ENCODE results near the gene NT5DC1. TPM values are rescaled to one million over a fixed set of nuclear protein-coding genes. Genes with fewer than 3 reads are reported as not detected.

Gene NT5DC1
- total and polyA plus RNA-seq, 3 donors from 2014 or later, result 10.7 to 28.2 (median 22.8) TPM

DNA sequence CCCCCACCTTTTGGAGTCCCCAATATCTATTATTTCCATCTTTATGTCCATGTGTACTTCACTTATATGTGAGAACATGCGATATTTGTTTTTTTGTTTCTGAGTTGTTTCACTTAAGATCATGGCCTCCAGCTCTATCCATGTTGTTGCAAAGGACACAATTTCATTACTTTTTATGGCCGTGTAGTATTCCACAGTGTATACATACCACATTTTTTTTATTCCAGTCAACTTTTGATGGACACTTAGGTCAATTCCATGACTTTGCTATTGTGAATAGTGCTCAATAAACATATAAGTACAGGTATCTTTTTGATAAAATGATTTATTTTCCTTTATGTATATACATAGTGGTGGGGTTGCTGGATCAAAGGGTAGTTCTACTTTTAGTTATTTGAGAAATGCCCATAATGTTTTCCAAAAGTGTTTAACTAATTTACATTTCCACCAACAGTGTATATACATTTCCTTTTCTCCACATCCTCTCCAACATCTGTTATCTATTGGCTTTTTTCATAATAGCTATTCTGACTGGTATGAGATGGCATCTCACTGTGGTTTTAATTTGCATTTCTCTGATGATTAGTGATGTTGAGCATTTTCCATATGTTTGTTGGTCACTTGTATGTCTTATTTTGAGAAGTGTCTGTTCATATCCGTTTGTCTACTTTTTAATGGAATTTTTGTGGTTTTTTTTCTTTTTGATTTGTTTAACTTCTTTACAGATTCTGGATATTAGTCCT, 59.3 kb downstream of the NT5DC1 start:
- intact Hi-C loops (cut with DNase I; ENCODE audit: low total_unique reads), result no loop called here
- TF ChIP-seq POLR2A (IDR thresholded peaks at IDR 0.05), result no peak
- no peak for TF ChIP-seq CTCF (IDR thresholded peaks at IDR 0.05)
- DNase-seq, result no peak
- H3K36me3 ChIP-seq (ENCODE audit: low read depth, missing control alignments), result no peaks in the 10 kb centered on the region
- H3K4me1 ChIP-seq, result peaks cover 4% of the 10 kb centered on the region
- 93 to 98% methylated on average over 3 of the region's 3 CpGs for WGBS, 2 donors
- H3K9me3 ChIP-seq, result no peaks in the 10 kb centered on the region
- H3K27ac ChIP-seq, result no peak overlapping the region
- no peak overlapping the region for H3K4me3 ChIP-seq
- H3K27me3 ChIP-seq, result no peaks in the 10 kb centered on the region

DNA sequence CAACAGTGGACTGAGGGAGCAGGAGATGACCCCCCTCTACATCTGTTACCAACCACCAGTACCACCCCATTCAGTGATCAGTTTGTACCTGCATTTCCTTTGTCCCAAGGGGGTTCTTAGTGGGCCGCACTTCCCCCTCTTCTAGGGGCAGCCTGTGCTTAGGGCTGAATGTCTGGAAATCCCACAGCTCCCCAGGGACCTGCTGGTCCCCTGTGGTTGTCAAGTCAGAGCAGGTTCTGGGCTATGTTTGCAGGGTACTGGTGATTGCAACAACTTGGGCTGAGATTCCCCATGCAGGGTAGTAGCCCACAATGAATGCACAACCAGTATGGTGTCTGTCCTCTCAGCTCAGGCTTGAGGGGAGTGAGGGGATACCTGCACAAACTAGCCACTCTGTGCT, 64.9 kb downstream of the NT5DC1 start:
- intact Hi-C loops (cut with DNase I; ENCODE audit: low total_unique reads), result no loop called here
- WGBS, 2 donors, result 67 to 93% methylated on average over 1 of the region's 1 CpG
- TF ChIP-seq POLR2A (IDR thresholded peaks at IDR 0.05), result no peak
- TF ChIP-seq CTCF (IDR thresholded peaks at IDR 0.05), result no peak
- no peaks in the 10 kb centered on the region for H3K9me3 ChIP-seq
- H3K27ac ChIP-seq, result no peak overlapping the region
- no peak for DNase-seq
- no peak overlapping the region for H3K4me3 ChIP-seq
- H3K27me3 ChIP-seq, result no peaks in the 10 kb centered on the region
- H3K4me1 ChIP-seq, result peaks cover 4% of the 10 kb centered on the region
- H3K36me3 ChIP-seq (ENCODE audit: low read depth, missing control alignments), result no peaks in the 10 kb centered on the region

DNA sequence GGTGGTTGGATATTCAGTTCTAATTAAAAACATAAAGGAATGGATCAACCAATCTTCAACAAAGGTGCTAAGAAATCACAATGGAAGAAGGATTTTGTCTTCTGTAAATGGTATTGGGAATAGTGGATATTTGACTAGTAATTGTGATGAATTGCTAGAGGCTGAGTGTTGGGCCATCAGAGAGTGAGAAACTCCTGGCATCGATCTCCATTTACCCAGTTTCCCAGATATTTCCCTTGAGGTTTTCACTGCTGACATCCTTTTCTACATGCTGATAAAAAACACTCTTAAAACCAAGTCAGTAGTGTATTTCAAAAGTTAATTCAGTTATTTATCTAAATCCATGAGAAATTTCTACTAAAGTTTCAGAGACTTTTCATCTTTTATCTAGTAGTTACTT, 65.7 kb downstream of the NT5DC1 start:
- peak overlapping the region in 1 of 2 donors; percentile 31 for H3K27ac ChIP-seq
- no peak for DNase-seq

DNA sequence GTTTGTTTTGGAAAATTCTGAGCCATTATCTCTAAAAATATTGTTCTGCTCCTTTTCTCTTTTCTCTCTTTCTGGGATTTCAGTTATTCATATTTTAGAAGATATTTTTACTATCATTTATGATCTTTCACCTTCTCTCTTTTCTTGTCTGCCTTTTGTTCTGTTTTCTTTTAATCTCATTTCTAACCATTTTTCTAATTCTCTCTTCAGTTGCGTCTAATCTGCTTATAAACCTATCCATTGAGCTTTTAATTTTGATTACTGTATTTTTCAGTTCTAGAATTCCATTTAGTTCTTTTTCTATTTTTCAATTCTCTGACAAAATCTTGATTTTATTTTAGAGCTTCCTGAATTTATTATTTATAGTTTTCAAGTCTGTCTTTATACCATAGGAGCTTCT, 67.5 kb downstream of the NT5DC1 start:
- DNase-seq, result no peak
- Histone ChIP-seq H3K9me3 (no peaks in the 10 kb centered on the region), H3K27ac (no peak overlapping the region), H3K27me3 (no peaks in the 10 kb centered on the region), H3K4me1 (peaks cover 4% of the 10 kb centered on the region), H3K36me3 (ENCODE audit: low read depth, missing control alignments) (no peaks in the 10 kb centered on the region), H3K4me3 (no peak overlapping the region)
- intact Hi-C loops (cut with DNase I; ENCODE audit: low total_unique reads), result no loop called here
- 89 to 100% methylated on average over 1 of the region's 1 CpG for WGBS, 2 donors
- TF ChIP-seq POLR2A (IDR thresholded peaks at IDR 0.05) (no peak), CTCF (IDR thresholded peaks at IDR 0.05) (no peak)

More for the DNA sequence above, 65.7 kb downstream of the NT5DC1 start:
- WGBS, 2 donors, result 51 to 56% methylated on average over 1 of the region's 1 CpG
- Histone ChIP-seq H3K9me3 (no peaks in the 10 kb centered on the region), H3K36me3 (ENCODE audit: low read depth, missing control alignments) (no peaks in the 10 kb centered on the region), H3K27me3 (no peaks in the 10 kb centered on the region), H3K4me3 (no peak overlapping the region), H3K4me1 (peaks cover 4% of the 10 kb centered on the region)
- TF ChIP-seq CTCF (IDR thresholded peaks at IDR 0.05) (no peak), POLR2A (IDR thresholded peaks at IDR 0.05) (no peak)
- intact Hi-C loops (cut with DNase I; ENCODE audit: low total_unique reads), result no loop called here

GRCh38 chr6:116169880-116170279, 69.2 kb downstream of the NT5DC1 start:
- WGBS, 2 donors, result 88 to 90% methylated on average over 2 of the region's 2 CpGs
- no peak for TF ChIP-seq CTCF (IDR thresholded peaks at IDR 0.05)
- no peak for TF ChIP-seq POLR2A (IDR thresholded peaks at IDR 0.05)
- intact Hi-C loops (cut with DNase I; ENCODE audit: low total_unique reads), result no loop called here
- Histone ChIP-seq H3K4me1 (peaks cover 4% of the 10 kb centered on the region), H3K9me3 (no peaks in the 10 kb centered on the region), H3K36me3 (ENCODE audit: low read depth, missing control alignments) (no peaks in the 10 kb centered on the region), H3K27ac (no peak overlapping the region), H3K4me3 (no peak overlapping the region), H3K27me3 (no peaks in the 10 kb centered on the region)
- no peak for DNase-seq
